DOHH2 (cell line): ENCODE results near the gene ENTPD1.

Experiments
- CTCF ChIP-seq: fragments of 200-600 bp; sonication (generic); IDR thresholded peaks from one replicate; pipeline ENCODE4 v1.5.1; 2014; ENCODE audit warnings: antibody characterized with exemption, mild to moderate bottlenecking, low read depth, low read length; ENCODE audit not compliant: poor library complexity, severe bottlenecking
- EZH2phosphoT487 ChIP-seq: fragments of 200-600 bp; sonication (generic); IDR thresholded peaks from 2 replicates; pipeline ENCODE4 v1.6.1; 2017; ENCODE audit warnings: borderline replicate concordance, mild to moderate bottlenecking, antibody characterized with exemption, low read length, moderate library complexity, mixed read lengths

GRCh38 chr10:95793401-95794045, 37.6 kb downstream of the ENTPD1 start:
- TF ChIP-seq CTCF (no peak), EZH2phosphoT487 (no peak)
